Measurements from ENCODE around the gene RCN1.

- TF ChIP-seq POLR2A (IDR thresholded peaks at IDR 0.05; ENCODE audit: low read length) (no peak), GATA1 (IDR thresholded peaks at IDR 0.05; ENCODE audit: low read depth, low read length) (no peak)
Measured at GRCh38 chr11:32113200-32113919, 22.5 kb downstream of the RCN1 start.

All from erythroblast (primary cell).